Mucosa of rectum (tissue), 2 donors: Measurements from ENCODE around the gene GRB7.
"Not testable (repeated sequence)": the region's sequence is repeated elsewhere in the genome, so short reads cannot be mapped to it uniquely, and the experiment has no call there.

ENCODE experiments used
- H3K27ac ChIP-seq, 2 donors: one replicate each; pipeline ENCODE4 v1.7.0; 2013; ENCODE audit warnings: inconsistent platforms in 2 of 2, low read depth in 2 of 2, low read length in 2 of 2
- H3K27me3 ChIP-seq, 2 donors: one replicate each; pipeline ENCODE4 v1.7.0; 2013; ENCODE audit warnings: low read length in 2 of 2; ENCODE audit not compliant: control insufficient read depth in 2 of 2, insufficient read depth in 2 of 2
- H3K36me3 ChIP-seq, 2 donors: one replicate each; pipeline ENCODE4 v1.7.0; 2013; ENCODE audit warnings: low read length in 2 of 2; ENCODE audit not compliant: control insufficient read depth in 2 of 2, insufficient read depth in 2 of 2
- H3K4me1 ChIP-seq, 2 donors: one replicate each; pipeline ENCODE4 v1.7.0; 2013; ENCODE audit warnings: low read length in 2 of 2, mild to moderate bottlenecking in 1 of 2; ENCODE audit not compliant: control insufficient read depth in 2 of 2, insufficient read depth in 2 of 2
- H3K4me3 ChIP-seq, 2 donors: one replicate each; pipeline ENCODE4 v1.7.0; 2013; ENCODE audit warnings: low read length in 2 of 2
- H3K9ac ChIP-seq, 2 donors: one replicate each; pipeline ENCODE4 v1.7.0; 2013; ENCODE audit warnings: low read length in 2 of 2, low read depth in 1 of 2, mild to moderate bottlenecking in 1 of 2
- H3K9me3 ChIP-seq, 2 donors: one replicate each; pipeline ENCODE4 v1.7.0; 2013; ENCODE audit warnings: low read length in 2 of 2; ENCODE audit not compliant: control insufficient read depth in 2 of 2
- donor health status: healthy.
- donor health status: Normal muscosa, but diverticular disease.

The GRB7 gene

GRCh38 chr17:39717660-39718059, 20.1 kb upstream of the GRB7 start:
- peaks cover 21 to 51% of the 10 kb centered on the region in 2 donors for H3K36me3 ChIP-seq
- H3K9ac ChIP-seq: no peak overlapping the region

DNA sequence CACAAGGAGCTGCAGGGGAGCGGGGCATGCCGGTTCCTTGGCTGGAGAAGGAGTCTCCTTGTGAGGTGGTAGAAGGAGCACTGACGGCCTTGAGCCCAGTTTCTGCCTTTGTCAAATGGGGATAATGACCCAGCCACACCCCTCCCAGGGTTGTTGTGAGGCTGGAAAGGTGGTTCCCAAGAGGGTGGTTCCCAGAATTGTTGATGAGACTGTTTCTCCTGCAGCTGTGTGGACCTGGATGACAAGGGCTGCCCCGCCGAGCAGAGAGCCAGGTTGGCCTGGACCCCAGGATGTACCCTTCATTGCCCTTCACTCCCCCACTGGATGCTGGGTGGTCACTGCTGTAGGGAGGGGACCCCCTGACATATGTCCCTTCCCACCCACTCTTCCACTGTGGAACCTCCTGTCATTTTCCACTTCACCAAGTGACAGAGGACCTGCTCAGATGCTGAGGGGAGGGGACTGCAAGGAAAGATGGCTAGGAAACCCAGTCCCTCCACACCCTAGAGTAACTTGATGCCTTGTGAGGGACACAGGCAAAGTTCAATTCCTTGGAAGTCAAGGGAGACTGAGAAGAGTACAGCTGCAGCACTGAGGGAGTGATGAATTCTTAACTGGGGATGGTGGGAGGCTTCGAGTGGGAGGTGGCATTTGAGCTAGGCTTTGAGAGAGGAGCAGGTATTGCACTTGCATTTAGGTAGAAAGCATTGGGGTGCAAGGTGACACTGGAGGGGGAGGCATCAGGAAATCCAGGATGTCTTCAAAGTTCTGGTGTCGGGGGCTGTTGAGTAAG, 18.0 kb upstream of the GRB7 start:
- no peak overlapping the region for H3K9ac ChIP-seq
- H3K4me3 ChIP-seq: no peak overlapping the region
- no peaks in the 10 kb centered on the region for H3K9me3 ChIP-seq
- H3K27me3 ChIP-seq: no peaks in the 10 kb centered on the region
- H3K36me3 ChIP-seq: peaks cover 24 to 46% of the 10 kb centered on the region in 2 donors
- peaks cover 25 to 26% of the 10 kb centered on the region in 2 donors for H3K4me1 ChIP-seq
- peak overlapping the region in 1 of 2 donors; percentile 23 for H3K27ac ChIP-seq

More at GRCh38 chr17:39717660-39718059, 20.1 kb upstream of the GRB7 start:
- Histone ChIP-seq H3K9me3 (no peaks in the 10 kb centered on the region), H3K27ac (no peak overlapping the region), H3K4me3 (no peak overlapping the region), H3K27me3 (no peaks in the 10 kb centered on the region), H3K4me1 (peaks cover 25 to 26% of the 10 kb centered on the region in 2 donors)

DNA sequence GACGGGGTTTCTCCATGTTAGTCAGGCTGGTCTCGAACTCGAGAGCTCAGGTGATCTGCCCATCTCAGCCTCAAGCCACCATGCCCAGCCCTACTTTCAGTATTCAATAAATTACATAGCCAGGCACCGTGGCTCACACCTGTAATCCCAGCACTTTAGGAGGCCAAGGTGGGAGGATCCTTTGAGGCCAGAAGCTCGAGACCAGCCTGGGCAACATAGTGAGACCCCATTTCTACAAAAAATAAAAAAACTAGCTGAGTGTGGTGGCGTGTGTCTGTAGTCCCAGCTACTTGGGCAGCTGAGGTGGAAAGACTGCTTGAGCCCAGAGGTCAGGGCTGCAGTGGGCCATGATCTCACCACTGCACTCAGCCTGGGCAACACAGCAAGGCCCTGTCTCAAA, 15.6 kb upstream of the GRB7 start:
- H3K9ac ChIP-seq: no peak overlapping the region
- H3K4me1 ChIP-seq: peaks cover 9% of the 10 kb centered on the region in 2 donors
- H3K36me3 ChIP-seq: peaks cover 31 to 48% of the 10 kb centered on the region in 2 donors

GRCh38 chr17:39722965-39723848, 14.5 kb upstream of the GRB7 start:
- no peaks in the 10 kb centered on the region for H3K9me3 ChIP-seq
- no peaks in the 10 kb centered on the region for H3K27me3 ChIP-seq
- H3K36me3 ChIP-seq: peaks cover 38 to 53% of the 10 kb centered on the region in 2 donors
- H3K27ac ChIP-seq: no peak overlapping the region
- no peak overlapping the region for H3K9ac ChIP-seq
- H3K4me3 ChIP-seq: no peak overlapping the region
- H3K4me1 ChIP-seq: peaks cover 7% of the 10 kb centered on the region in 2 donors

More for the DNA sequence above, 15.6 kb upstream of the GRB7 start:
- H3K27ac ChIP-seq: no peak overlapping the region
- no peak overlapping the region for H3K4me3 ChIP-seq
- H3K9me3 ChIP-seq: no peaks in the 10 kb centered on the region
- no peaks in the 10 kb centered on the region for H3K27me3 ChIP-seq

- Histone ChIP-seq H3K27ac (no peak overlapping the region), H3K9me3 (no peaks in the 10 kb centered on the region), H3K4me3 (no peak overlapping the region), H3K36me3 (peaks cover 41 to 55% of the 10 kb centered on the region in 2 donors), H3K4me1 (peaks cover 4 to 11% of the 10 kb centered on the region in 2 donors), H3K9ac (no peak overlapping the region), H3K27me3 (no peaks in the 10 kb centered on the region)
Measured at GRCh38 chr17:39724731-39725130, 13.0 kb upstream of the GRB7 start.

DNA sequence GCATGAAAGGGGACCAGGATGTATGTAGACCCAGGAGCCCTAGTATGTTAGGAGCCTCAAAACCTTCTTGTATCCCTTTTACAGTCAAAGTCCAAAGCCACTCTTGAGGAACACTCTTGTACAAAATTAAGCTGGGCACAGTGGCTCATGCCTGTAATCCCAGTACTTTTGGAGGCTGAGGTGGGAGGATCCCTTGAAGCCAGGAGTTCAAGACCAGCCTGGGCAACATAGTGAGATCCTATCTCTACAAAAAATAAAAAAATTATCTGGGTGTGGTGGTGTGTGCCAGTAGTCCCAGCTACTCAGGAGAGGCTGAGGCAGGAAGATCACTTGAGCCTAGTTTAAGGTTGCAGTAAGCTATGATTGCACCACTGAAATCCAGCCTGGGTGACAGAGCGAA, 11.8 kb upstream of the GRB7 start:
- not testable (repeated sequence) for H3K27ac ChIP-seq, H3K4me3 ChIP-seq, H3K9me3 ChIP-seq, H3K9ac ChIP-seq, H3K27me3 ChIP-seq
- peaks cover 4 to 17% of the 10 kb centered on the region in 2 donors for H3K4me1 ChIP-seq
- peaks cover 34 to 47% of the 10 kb centered on the region in 2 donors for H3K36me3 ChIP-seq

- peaks cover 34 to 47% of the 10 kb centered on the region in 2 donors for H3K36me3 ChIP-seq
- no peaks in the 10 kb centered on the region for H3K9me3 ChIP-seq
Measured at GRCh38 chr17:39726617-39727016, 11.1 kb upstream of the GRB7 start.

DNA sequence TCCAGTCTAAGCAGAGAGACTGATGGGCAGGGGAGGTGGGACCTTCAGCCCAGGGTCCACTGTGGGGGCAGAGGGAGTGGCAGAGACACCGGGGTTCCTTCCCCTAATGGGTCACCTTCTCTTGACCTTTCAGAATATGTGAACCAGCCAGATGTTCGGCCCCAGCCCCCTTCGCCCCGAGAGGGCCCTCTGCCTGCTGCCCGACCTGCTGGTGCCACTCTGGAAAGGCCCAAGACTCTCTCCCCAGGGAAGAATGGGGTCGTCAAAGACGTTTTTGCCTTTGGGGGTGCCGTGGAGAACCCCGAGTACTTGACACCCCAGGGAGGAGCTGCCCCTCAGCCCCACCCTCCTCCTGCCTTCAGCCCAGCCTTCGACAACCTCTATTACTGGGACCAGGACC, 10.2 kb upstream of the GRB7 start:
- no peaks in the 10 kb centered on the region for H3K9me3 ChIP-seq
- no peak overlapping the region for H3K4me3 ChIP-seq
- H3K9ac ChIP-seq: no peak overlapping the region
- no peak overlapping the region for H3K27ac ChIP-seq
- peaks cover 4 to 17% of the 10 kb centered on the region in 2 donors for H3K4me1 ChIP-seq
- peaks cover 34 to 42% of the 10 kb centered on the region in 2 donors for H3K36me3 ChIP-seq
- no peaks in the 10 kb centered on the region for H3K27me3 ChIP-seq

More at GRCh38 chr17:39726617-39727016, 11.1 kb upstream of the GRB7 start:
- H3K9ac ChIP-seq: no peak overlapping the region
- no peak overlapping the region for H3K27ac ChIP-seq
- H3K4me3 ChIP-seq: no peak overlapping the region
- peaks cover 4 to 17% of the 10 kb centered on the region in 2 donors for H3K4me1 ChIP-seq
- H3K27me3 ChIP-seq: no peaks in the 10 kb centered on the region

GRCh38 chr17:39729280-39729851, 8.4 kb upstream of the GRB7 start:
- Histone ChIP-seq H3K9me3 (no peaks in the 10 kb centered on the region), H3K36me3 (peaks cover 34 to 39% of the 10 kb centered on the region in 2 donors), H3K9ac (peak overlapping the region; percentile 84 to 85), H3K27me3 (no peaks in the 10 kb centered on the region), H3K4me1 (peaks cover 4 to 17% of the 10 kb centered on the region in 2 donors), H3K27ac (peak overlapping the region; percentile 86 to 88), H3K4me3 (peak overlapping the region; percentile 82 to 84)
